Neural progenitor cell (in vitro differentiated cells): ENCODE measurements around the gene TOP2A. TPM values are rescaled to one million over a fixed set of nuclear protein-coding genes. Genes with fewer than 3 reads are reported as not detected.
"Not testable (repeated sequence)": the region's sequence is repeated elsewhere in the genome, so short reads cannot be mapped to it uniquely, and the experiment has no call there.

ENCODE experiments used
- DNase-seq: peaks from one replicate; pipeline ENCODE4 v3.0.0-alpha.2; 2016; ENCODE audit warnings: low spot score
- H2AFZ ChIP-seq: fragments of 200-600 bp; sonication (generic); replicated peaks from 2 replicates; pipeline ENCODE4 v1.6.1; 2016; ENCODE audit warnings: antibody characterized with exemption
- H3F3A ChIP-seq: fragments of 200-600 bp; sonication (generic); 2 replicates; pipeline ENCODE4 v1.6.1; 2016; ENCODE audit warnings: antibody characterized with exemption, low read depth
- H3K27ac ChIP-seq: fragments of 200-600 bp; sonication (generic); 2 replicates; pipeline ENCODE4 v1.5.1; 2016; ENCODE audit warnings: mild to moderate bottlenecking
- H3K27me3 ChIP-seq: fragments of 200-600 bp; sonication (generic); 2 replicates; pipeline ENCODE4 v1.6.1; 2016; ENCODE audit warnings: mild to moderate bottlenecking, moderate library complexity
- H3K36me3 ChIP-seq: fragments of 200-600 bp; sonication (generic); 2 replicates; pipeline ENCODE4 v1.5.1; 2016
- H3K4me1 ChIP-seq: fragments of 200-600 bp; sonication (generic); 2 replicates; pipeline ENCODE4 v1.6.1; 2016; ENCODE audit warnings: mixed run types
- H3K4me2 ChIP-seq: fragments of 200-600 bp; sonication (generic); 2 replicates; pipeline ENCODE4 v1.6.1; 2016
- H3K4me3 ChIP-seq: fragments of 200-600 bp; sonication (generic); 2 replicates; pipeline ENCODE4 v1.5.1; 2016
- H3K79me2 ChIP-seq: fragments of 200-600 bp; sonication (generic); 2 replicates; pipeline ENCODE4 v1.6.1; 2016; ENCODE audit warnings: low read depth
- H3K9ac ChIP-seq: fragments of 200-600 bp; sonication (generic); 2 replicates; pipeline ENCODE4 v1.6.1; 2016
- H3K9me3 ChIP-seq: fragments of 200-600 bp; sonication (generic); 2 replicates; pipeline ENCODE4 v1.5.1; 2016; ENCODE audit warnings: low read depth
- H4K20me1 ChIP-seq: fragments of 200-600 bp; sonication (generic); 2 replicates; pipeline ENCODE4 v1.6.1; 2016; ENCODE audit warnings: low read depth
- H3K27ac Mint-ChIP-seq: 3 replicates; pipeline ENCODE4 v1.8.0; 2021; ENCODE audit warnings: mixed read lengths
- H3K27me3 Mint-ChIP-seq: 2 replicates; pipeline ENCODE4 v1.8.0; 2022; ENCODE audit warnings: low read depth, mild to moderate bottlenecking, inconsistent platforms, moderate library complexity, mixed read lengths; ENCODE audit not compliant: insufficient read depth
- H3K36me3 Mint-ChIP-seq: 3 replicates; pipeline ENCODE4 v1.8.0; 2021; ENCODE audit warnings: mixed read lengths
- H3K4me1 Mint-ChIP-seq: 3 replicates; pipeline ENCODE4 v1.8.0; 2021; ENCODE audit warnings: mixed read lengths
- H3K4me3 Mint-ChIP-seq: 3 replicates; pipeline ENCODE4 v1.8.0; 2021; ENCODE audit warnings: mild to moderate bottlenecking, moderate library complexity, mixed read lengths
- H3K9me3 Mint-ChIP-seq: 3 replicates; pipeline ENCODE4 v1.8.0; 2020; ENCODE audit warnings: mixed read lengths
- EZH2 ChIP-seq: fragments of 200-600 bp; sonication (generic); IDR thresholded peaks from 2 replicates; pipeline ENCODE4 v1.6.1; 2017; ENCODE audit warnings: antibody characterized with exemption, mild to moderate bottlenecking, moderate library complexity
- EZH2phosphoT487 ChIP-seq: fragments of 200-600 bp; sonication (generic); IDR thresholded peaks from 2 replicates; pipeline ENCODE4 v1.6.1; 2017; ENCODE audit warnings: antibody characterized with exemption
- total RNA-seq: library from RNA; depleted of rRNA; stranded (reverse); fragments of >200 nt; gene quantifications from 2 replicates; pipeline ENCODE4 v1.2.3, GENCODE V29; 2015; ENCODE audit warnings: low replicate concordance
- TF ChIP-seq, protein P1 (sequence below): fragments of 200-600 bp; sonication (generic); IDR thresholded peaks from 2 replicates; pipeline ENCODE4 v1.5.1; 2017; ENCODE audit warnings: antibody characterized with exemption, mild to moderate bottlenecking

TOP2A gene
- total RNA-seq, 1 donor from 2014 or later: 968 TPM

DNA sequence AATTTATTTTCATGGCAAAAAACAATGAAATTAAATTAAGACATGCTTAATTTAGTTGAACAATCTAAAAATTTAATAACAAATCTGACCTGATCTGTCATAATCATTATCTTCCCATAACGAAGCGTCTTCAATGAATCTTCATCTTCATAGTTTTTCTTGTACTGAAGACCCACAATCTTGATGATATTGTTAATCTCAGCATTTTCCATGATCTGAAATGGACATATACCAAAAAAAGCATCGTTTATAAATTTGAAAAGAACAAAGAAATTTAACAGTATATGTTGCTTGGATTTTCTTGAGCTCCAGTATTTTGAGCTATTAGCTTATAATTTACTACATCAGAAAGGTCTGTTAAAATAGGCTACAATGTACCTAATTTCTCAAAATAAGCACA is 10.2 kb downstream of the TOP2A start:
- Histone ChIP-seq H3K9me3 (no peaks in the 10 kb centered on the region), H4K20me1 (peaks cover 39% of the 10 kb centered on the region), H3K27ac (no peak overlapping the region), H3K4me2 (no peak overlapping the region), H3K27me3 (no peaks in the 10 kb centered on the region), H3K4me1 (peaks cover 9% of the 10 kb centered on the region), H3F3A (peaks cover 85% of the 10 kb centered on the region), H3K9ac (no peak overlapping the region), H2AFZ (no peak overlapping the region), H3K79me2 (peaks cover 5% of the 10 kb centered on the region), H3K4me3 (no peak overlapping the region), H3K36me3 (peaks cover 75% of the 10 kb centered on the region)
- H3K27me3 Mint-ChIP-seq: peaks cover 7% of the 10 kb centered on the region
- TF ChIP-seq, protein P1, sequence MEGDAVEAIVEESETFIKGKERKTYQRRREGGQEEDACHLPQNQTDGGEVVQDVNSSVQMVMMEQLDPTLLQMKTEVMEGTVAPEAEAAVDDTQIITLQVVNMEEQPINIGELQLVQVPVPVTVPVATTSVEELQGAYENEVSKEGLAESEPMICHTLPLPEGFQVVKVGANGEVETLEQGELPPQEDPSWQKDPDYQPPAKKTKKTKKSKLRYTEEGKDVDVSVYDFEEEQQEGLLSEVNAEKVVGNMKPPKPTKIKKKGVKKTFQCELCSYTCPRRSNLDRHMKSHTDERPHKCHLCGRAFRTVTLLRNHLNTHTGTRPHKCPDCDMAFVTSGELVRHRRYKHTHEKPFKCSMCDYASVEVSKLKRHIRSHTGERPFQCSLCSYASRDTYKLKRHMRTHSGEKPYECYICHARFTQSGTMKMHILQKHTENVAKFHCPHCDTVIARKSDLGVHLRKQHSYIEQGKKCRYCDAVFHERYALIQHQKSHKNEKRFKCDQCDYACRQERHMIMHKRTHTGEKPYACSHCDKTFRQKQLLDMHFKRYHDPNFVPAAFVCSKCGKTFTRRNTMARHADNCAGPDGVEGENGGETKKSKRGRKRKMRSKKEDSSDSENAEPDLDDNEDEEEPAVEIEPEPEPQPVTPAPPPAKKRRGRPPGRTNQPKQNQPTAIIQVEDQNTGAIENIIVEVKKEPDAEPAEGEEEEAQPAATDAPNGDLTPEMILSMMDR: no peak
- TF ChIP-seq EZH2phosphoT487 (no peak), EZH2 (no peak)
- no peaks in the 10 kb centered on the region for H3K9me3 Mint-ChIP-seq
- H3K4me3 Mint-ChIP-seq: no peak overlapping the region
- no peaks in the 10 kb centered on the region for H3K4me1 Mint-ChIP-seq
- peaks cover 34% of the 10 kb centered on the region for H3K36me3 Mint-ChIP-seq
- DNase-seq: no peak
- H3K27ac Mint-ChIP-seq: no peak overlapping the region

DNA sequence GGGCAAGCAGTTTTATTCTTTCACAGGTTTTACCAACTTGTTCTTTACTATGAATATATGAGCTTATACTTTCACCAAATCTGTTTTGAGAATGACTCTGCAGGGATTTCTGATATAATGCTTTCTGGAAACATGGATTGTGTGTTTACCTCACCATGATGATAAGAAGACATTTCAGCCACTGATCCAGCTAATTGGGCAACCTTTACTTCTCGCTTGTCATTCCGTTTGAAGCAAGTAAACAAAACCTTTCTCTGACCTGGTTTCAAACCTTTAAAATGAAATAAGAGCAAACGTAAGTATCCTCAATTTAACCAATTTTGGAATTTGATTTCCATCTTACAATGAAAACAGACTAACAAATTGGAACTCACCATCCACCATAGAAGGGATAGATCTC is 13.7 kb downstream of the TOP2A start:
- peaks cover 5% of the 10 kb centered on the region for H3K27me3 Mint-ChIP-seq
- H3K9ac ChIP-seq: no peak overlapping the region
- peak overlapping the region; percentile 3 for H3K27ac ChIP-seq
- no peak overlapping the region for H3K27ac Mint-ChIP-seq
- H3K4me2 ChIP-seq: no peak overlapping the region
- peaks cover 34% of the 10 kb centered on the region for H3K36me3 Mint-ChIP-seq
- H3K27me3 ChIP-seq: no peaks in the 10 kb centered on the region
- DNase-seq: no peak
- H3K79me2 ChIP-seq: no peaks in the 10 kb centered on the region
- H3K36me3 ChIP-seq: peaks cover 77% of the 10 kb centered on the region
- peaks cover 87% of the 10 kb centered on the region for H3F3A ChIP-seq
- no peaks in the 10 kb centered on the region for H3K9me3 Mint-ChIP-seq
- H3K4me1 Mint-ChIP-seq: no peaks in the 10 kb centered on the region
- TF ChIP-seq EZH2phosphoT487: no peak
- no peak for TF ChIP-seq EZH2
- TF ChIP-seq, protein P1: no peak
- no peaks in the 10 kb centered on the region for H3K9me3 ChIP-seq
- no peak overlapping the region for H2AFZ ChIP-seq
- no peak overlapping the region for H3K4me3 Mint-ChIP-seq
- peaks cover 38% of the 10 kb centered on the region for H4K20me1 ChIP-seq
- no peak overlapping the region for H3K4me3 ChIP-seq
- H3K4me1 ChIP-seq: no peaks in the 10 kb centered on the region

DNA sequence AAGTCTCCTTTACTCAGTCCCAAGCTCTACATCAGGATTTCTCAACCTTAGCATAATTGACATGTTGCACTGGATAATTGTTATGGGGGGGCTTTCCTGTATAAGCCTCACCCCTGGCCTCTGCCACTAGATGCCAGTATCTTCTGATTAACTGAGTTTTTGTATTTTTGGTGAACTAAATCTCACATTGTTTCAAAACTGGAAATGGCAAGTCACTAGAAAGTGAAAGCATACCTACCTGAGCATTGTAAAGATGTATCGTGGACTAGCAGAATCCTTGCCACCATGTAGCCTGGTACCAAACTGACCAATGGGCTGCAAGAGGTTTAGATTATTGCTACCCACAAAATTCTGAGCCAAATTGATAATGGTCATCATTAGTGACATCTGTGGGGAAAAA is 15.0 kb downstream of the TOP2A start:
- Histone ChIP-seq H3K4me2 (no peak overlapping the region), H3K4me3 (no peak overlapping the region), H3K4me1 (no peaks in the 10 kb centered on the region), H3K9ac (no peak overlapping the region), H3K27me3 (no peaks in the 10 kb centered on the region), H3F3A (peaks cover 86% of the 10 kb centered on the region), H4K20me1 (peaks cover 40% of the 10 kb centered on the region), H3K36me3 (peaks cover 79% of the 10 kb centered on the region), H2AFZ (no peak overlapping the region), H3K9me3 (no peaks in the 10 kb centered on the region), H3K79me2 (no peaks in the 10 kb centered on the region), H3K27ac (no peak overlapping the region)
- Mint-ChIP-seq H3K4me3 (no peak overlapping the region), H3K36me3 (peaks cover 34% of the 10 kb centered on the region), H3K27me3 (peaks cover 4% of the 10 kb centered on the region), H3K4me1 (no peaks in the 10 kb centered on the region), H3K9me3 (no peaks in the 10 kb centered on the region), H3K27ac (no peak overlapping the region)
- TF ChIP-seq, protein P1: no peak
- no peak for DNase-seq

DNA sequence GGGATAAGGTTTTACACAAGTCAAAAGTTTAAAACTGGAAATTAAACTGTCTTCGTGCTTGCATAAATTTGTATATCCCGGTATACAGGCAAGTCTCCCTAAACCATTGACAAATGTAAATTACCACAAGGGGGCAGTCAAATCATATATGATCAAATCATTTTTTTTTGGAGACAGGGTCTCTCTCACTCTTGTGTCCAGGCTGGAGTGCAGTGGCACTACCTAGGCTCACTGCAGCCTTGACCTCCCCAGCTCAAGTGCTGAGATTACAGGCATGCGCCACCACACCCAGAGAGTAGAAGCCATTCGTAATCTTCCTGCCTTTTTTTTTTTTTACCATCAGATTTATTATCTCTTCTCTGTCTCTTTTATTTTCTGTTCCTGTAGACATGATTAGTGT is 18.5 kb downstream of the TOP2A start:
- Histone ChIP-seq H3K9me3 (no peaks in the 10 kb centered on the region), H4K20me1 (peaks cover 31% of the 10 kb centered on the region), H3K79me2 (no peaks in the 10 kb centered on the region), H3K27me3 (no peaks in the 10 kb centered on the region), H3K4me2 (no peak overlapping the region), H3K27ac (no peak overlapping the region), H3K4me1 (no peaks in the 10 kb centered on the region), H2AFZ (no peak overlapping the region), H3K9ac (no peak overlapping the region), H3F3A (peaks cover 89% of the 10 kb centered on the region), H3K36me3 (peaks cover 69% of the 10 kb centered on the region), H3K4me3 (no peak overlapping the region)
- Mint-ChIP-seq H3K36me3 (peaks cover 30% of the 10 kb centered on the region), H3K4me3 (no peak overlapping the region), H3K9me3 (no peaks in the 10 kb centered on the region), H3K4me1 (no peaks in the 10 kb centered on the region), H3K27me3 (peaks cover 4% of the 10 kb centered on the region), H3K27ac (no peak overlapping the region)
- TF ChIP-seq, protein P1: peak; percentile 61
- no peak for TF ChIP-seq EZH2
- DNase-seq: peak; percentile 72

DNA sequence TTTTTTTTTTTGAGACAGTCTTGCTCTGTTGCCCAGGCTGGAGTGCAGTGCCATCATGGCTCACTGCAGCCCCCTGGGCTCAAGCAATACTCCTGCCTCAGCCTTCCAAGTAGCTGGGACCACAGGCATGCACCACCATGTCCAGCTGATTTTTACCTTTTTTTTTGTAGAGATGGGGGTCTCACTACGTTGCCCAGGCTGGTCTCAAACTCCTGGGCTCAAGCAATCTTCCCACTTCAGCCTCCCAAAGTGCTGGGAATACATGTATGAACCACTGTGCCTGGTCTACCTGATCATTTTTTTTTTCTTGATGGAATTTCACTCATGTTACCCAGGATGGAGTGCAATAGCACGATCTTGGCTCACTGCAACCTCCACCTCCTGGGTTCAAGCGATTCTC is 31.1 kb downstream of the TOP2A start:
- peaks cover 26% of the 10 kb centered on the region for H3K36me3 ChIP-seq
- not testable (repeated sequence) for DNase-seq, H2AFZ ChIP-seq, H3K4me1 Mint-ChIP-seq, H3K9me3 Mint-ChIP-seq, H3K27me3 ChIP-seq, H3K27ac ChIP-seq, H3K79me2 ChIP-seq, H3K9ac ChIP-seq, H3K27ac Mint-ChIP-seq, H3K4me3 Mint-ChIP-seq, H3K27me3 Mint-ChIP-seq, H3K4me1 ChIP-seq, H4K20me1 ChIP-seq, H3K4me3 ChIP-seq, H3K4me2 ChIP-seq, H3K9me3 ChIP-seq
- peaks cover 16% of the 10 kb centered on the region for H3K36me3 Mint-ChIP-seq
- H3F3A ChIP-seq: peaks cover 60% of the 10 kb centered on the region
